Fibroblast of lung (primary cell): ENCODE measurements around the gene BTBD9. TPM values are rescaled to one million over a fixed set of nuclear protein-coding genes. Genes with fewer than 3 reads are reported as not detected.
"Not testable (repeated sequence)": the region's sequence is repeated elsewhere in the genome, so short reads cannot be mapped to it uniquely, and the experiment has no call there.

Source experiments
- DNase-seq, 2 donors: peaks; one replicate each; pipeline versions ENCODE4 v3.0.0 to v3.0.0-alpha.2; 2010; ENCODE audit warnings: low read depth in 2 of 2
- H2AFZ ChIP-seq: 2 replicates; pipeline ENCODE4 v1.5.1; 2012; ENCODE audit warnings: low read length, control low read depth, inconsistent platforms
- H3K27ac ChIP-seq: 2 replicates; pipeline ENCODE4 v1.5.1; 2011; ENCODE audit warnings: low read length, control low read depth; ENCODE audit not compliant: insufficient read depth
- H3K27me3 ChIP-seq: 2 replicates; pipeline ENCODE4 v1.5.1; 2011; ENCODE audit warnings: mild to moderate bottlenecking, low read length; ENCODE audit not compliant: control insufficient read depth, insufficient read depth
- H3K36me3 ChIP-seq: 2 replicates; pipeline ENCODE4 v1.5.1; 2011; ENCODE audit warnings: low read length; ENCODE audit not compliant: control insufficient read depth, insufficient read depth
- H3K4me1 ChIP-seq: 2 replicates; pipeline ENCODE4 v1.5.1; 2011; ENCODE audit warnings: low read length; ENCODE audit not compliant: control insufficient read depth, insufficient read depth; ENCODE audit errors: extremely low read depth
- H3K4me2 ChIP-seq: 2 replicates; pipeline ENCODE4 v1.5.1; 2011; ENCODE audit warnings: low read length, control low read depth; ENCODE audit not compliant: insufficient read depth; ENCODE audit errors: extremely low read depth
- H3K4me3 ChIP-seq, 4 experiments: fragments of 200-600 bp in 1 of 4; sonication (generic) in 1 of 4; replicated peaks in 1 of 4; 2 replicates each; pipeline ENCODE4 v1.5.1; 2011 to 2016; ENCODE audit warnings: low read length in 4 of 4, low read depth in 3 of 4, mild to moderate bottlenecking in 3 of 4, control low read depth in 2 of 4, inconsistent platforms in 1 of 4, mixed read lengths in 1 of 4; ENCODE audit not compliant: insufficient read depth in 1 of 4; ENCODE audit errors: control extremely low read depth in 1 of 4
- H3K79me2 ChIP-seq: 2 replicates; pipeline ENCODE4 v1.5.1; 2012; ENCODE audit warnings: mild to moderate bottlenecking, low read length, inconsistent platforms; ENCODE audit not compliant: control insufficient read depth, insufficient read depth
- H3K9ac ChIP-seq: 2 replicates; pipeline ENCODE4 v1.5.1; 2011; ENCODE audit warnings: mild to moderate bottlenecking, low read length, control low read depth; ENCODE audit not compliant: insufficient read depth
- H3K9me3 ChIP-seq: 2 replicates; pipeline ENCODE4 v1.5.1; 2012; ENCODE audit warnings: low read depth, low read length; ENCODE audit not compliant: control insufficient read depth, insufficient read depth
- H4K20me1 ChIP-seq: 2 replicates; pipeline ENCODE4 v1.5.1; 2011; ENCODE audit warnings: low read length; ENCODE audit not compliant: control insufficient read depth, insufficient read depth; ENCODE audit errors: extremely low read depth
- CTCF ChIP-seq, 2 donors: IDR thresholded peaks in 1 of 2; conservative IDR thresholded peaks in 1 of 2; 1 replicate in 1 of 2; 2 replicates in 1 of 2; pipeline ENCODE4 v1.5.1; 2011 to 2012; ENCODE audit warnings: low read length in 2 of 2, control low read depth in 1 of 2, inconsistent platforms in 1 of 2, low read depth in 1 of 2, mild to moderate bottlenecking in 1 of 2
- EZH2 ChIP-seq: IDR thresholded peaks from 2 replicates; pipeline ENCODE4 v1.5.1; 2012; ENCODE audit warnings: low read length, control low read depth, mild to moderate bottlenecking; ENCODE audit errors: missing control alignments
- polyA plus RNA-seq, 2 donors: library from polyadenylated mRNA; depleted of rRNA in 1 of 2; stranded (reverse) in 1 of 2; unstranded in 1 of 2; fragments of >200 nt; gene quantifications; 2 replicates each; pipeline ENCODE4 v1.2.1, GENCODE V29; 2011 to 2012; ENCODE audit warnings: missing spikeins in 1 of 2
- total RNA-seq: library from RNA; depleted of rRNA; stranded (reverse); fragments of >200 nt; gene quantifications from 2 replicates; pipeline ENCODE4 v1.2.1, GENCODE V29; 2014

Gene BTBD9
- total and polyA plus RNA-seq, 2 donors (not counting 1 experiment from before 2014, with no cell fraction given): 7.7 to 13.4 TPM

DNA sequence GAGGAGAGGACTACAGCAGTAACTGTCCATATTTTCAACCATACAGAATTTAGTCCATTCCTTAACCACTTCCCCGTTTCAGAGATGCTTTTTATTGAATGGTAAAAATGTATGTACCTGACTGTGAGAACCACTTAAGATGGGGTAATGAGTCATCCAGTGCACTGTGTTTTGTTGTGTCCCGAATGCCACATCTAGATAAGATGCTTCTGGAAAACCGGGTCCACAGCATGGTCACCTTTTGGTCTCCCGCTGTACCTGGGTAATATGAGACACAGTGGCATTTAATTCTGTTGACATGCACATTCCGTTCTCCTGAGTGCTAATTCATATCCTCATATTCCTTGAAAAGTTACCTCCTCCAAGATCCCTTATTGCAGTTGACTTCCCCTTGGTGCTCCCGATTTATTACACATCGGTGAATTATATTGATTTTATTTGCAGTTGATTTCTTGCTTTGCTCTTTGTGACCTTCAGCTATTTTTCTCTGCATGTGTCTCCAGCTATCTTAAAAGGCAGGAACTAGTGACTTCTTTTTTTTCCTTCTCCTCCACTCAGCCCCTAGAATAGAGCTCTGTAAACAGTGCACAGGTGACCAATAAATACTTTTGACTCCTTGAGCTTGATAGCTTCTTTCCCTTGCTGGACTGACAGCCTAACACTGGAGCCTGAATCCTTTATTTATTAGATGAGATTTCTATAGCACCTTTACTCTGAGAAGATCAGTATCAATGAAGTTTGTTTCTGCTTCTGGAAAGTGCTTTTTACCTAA is 505.6 kb downstream of the BTBD9 start:
- Histone ChIP-seq H3K27me3 (no peaks in the 10 kb centered on the region), H3K27ac (no peak overlapping the region), H3K9me3 (no peaks in the 10 kb centered on the region), H3K4me3 (no peak overlapping the region), H3K4me1 (peaks cover 8% of the 10 kb centered on the region), H3K79me2 (peaks cover 8% of the 10 kb centered on the region), H3K36me3 (no peaks in the 10 kb centered on the region), H3K9ac (no peak overlapping the region), H3K4me2 (no peak overlapping the region), H2AFZ (no peak overlapping the region), H4K20me1 (no peaks in the 10 kb centered on the region)
- DNase-seq: peak in 1 of 2 donors; percentile 21
- no peak for TF ChIP-seq EZH2
- TF ChIP-seq CTCF (conservative IDR thresholded peaks at IDR 0.05 in 1 of 2, IDR thresholded peaks at IDR 0.05 in 1 of 2; ENCODE audit: low read depth in 1 of 2, low read length in 2 of 2): no peak

- Histone ChIP-seq H3K9ac (no peak overlapping the region), H3K9me3 (no peaks in the 10 kb centered on the region), H3K27ac (peak overlapping the region; percentile 52), H3K36me3 (no peaks in the 10 kb centered on the region), H4K20me1 (no peaks in the 10 kb centered on the region), H3K27me3 (no peaks in the 10 kb centered on the region), H2AFZ (no peak overlapping the region), H3K4me3 (no peak overlapping the region), H3K4me2 (no peak overlapping the region), H3K4me1 (peaks cover 8% of the 10 kb centered on the region), H3K79me2 (peaks cover 8% of the 10 kb centered on the region)
- peak; percentile 97 to 99 for DNase-seq
- no peak for TF ChIP-seq CTCF (conservative IDR thresholded peaks at IDR 0.05 in 1 of 2, IDR thresholded peaks at IDR 0.05 in 1 of 2; ENCODE audit: low read depth in 1 of 2, low read length in 2 of 2)
These were observed 508.2 kb downstream of the BTBD9 start for GRCh38 chr6:38131527-38131965.

GRCh38 chr6:38127284-38127683 is 512.4 kb downstream of the BTBD9 start:
- Histone ChIP-seq H3K27me3 (no peaks in the 10 kb centered on the region), H3K4me3 (no peak overlapping the region), H3K4me2 (no peak overlapping the region), H4K20me1 (no peaks in the 10 kb centered on the region), H3K36me3 (peaks cover 2% of the 10 kb centered on the region), H2AFZ (no peak overlapping the region), H3K9ac (no peak overlapping the region), H3K27ac (no peak overlapping the region), H3K9me3 (no peaks in the 10 kb centered on the region), H3K4me1 (peaks cover 7% of the 10 kb centered on the region), H3K79me2 (peaks cover 3% of the 10 kb centered on the region)
- no peak for DNase-seq
- TF ChIP-seq EZH2: no peak
- no peak for TF ChIP-seq CTCF (conservative IDR thresholded peaks at IDR 0.05 in 1 of 2, IDR thresholded peaks at IDR 0.05 in 1 of 2; ENCODE audit: low read depth in 1 of 2, low read length in 2 of 2)

GRCh38 chr6:38124224-38124926 is 515.4 kb downstream of the BTBD9 start:
- not testable (repeated sequence) for H2AFZ ChIP-seq, H3K79me2 ChIP-seq, H3K9ac ChIP-seq, H3K4me2 ChIP-seq, H3K4me3 ChIP-seq, H3K27me3 ChIP-seq, H3K4me1 ChIP-seq, H3K36me3 ChIP-seq, H3K27ac ChIP-seq, H3K9me3 ChIP-seq, DNase-seq, H4K20me1 ChIP-seq
